H1 (cell line): Measurements from ENCODE around the gene TBC1D4. TPM values are rescaled to one million over a fixed set of nuclear protein-coding genes. Genes with fewer than 3 reads are reported as not detected.

Source experiments
- CTCF ChIA-PET: fragments of 300-600 bp; sonication (Branson Sonifier 250); formaldehyde crosslinking; loops from one replicate; lab custom pipeline; 2021; ENCODE audit not compliant: partially characterized antibody; lab: Charles Lee
- POLR2A ChIA-PET: fragments of 300-600 bp; sonication (Branson Sonifier 250); formaldehyde crosslinking; loops from one replicate; lab custom pipeline; 2021; ENCODE audit warnings: inconsistent platforms; ENCODE audit not compliant: partially characterized antibody; lab: Charles Lee
- DNase-seq, 2 experiments: peaks; one replicate each; pipeline versions ENCODE4 v3.0.0 to v3.0.0-alpha.2; 2010 to 2022; ENCODE audit warnings: low spot score in 2 of 2, low read depth in 1 of 2, mixed read lengths in 1 of 2
- FAIRE-seq: peaks from 2 replicates; lab custom pipeline; 2011; peaks lifted over from hg19 to GRCh38; lab: Jason Lieb, UNC
- H2AFZ ChIP-seq: 2 replicates; pipeline ENCODE4 v1.8.1; 2012; ENCODE audit warnings: low read length, inconsistent platforms
- H2AK5ac ChIP-seq: 2 replicates; pipeline ENCODE4 v1.6.1; 2013; ENCODE audit warnings: low read depth, low read length
- H2BK120ac ChIP-seq: replicated peaks from 2 replicates; pipeline ENCODE3; 2013; ENCODE audit warnings: low read depth, low read length, inconsistent platforms
- H2BK12ac ChIP-seq: 2 replicates; pipeline ENCODE4 v1.6.1; 2013; ENCODE audit warnings: low read depth, low read length
- H2BK15ac ChIP-seq: 2 replicates; pipeline ENCODE4 v1.6.1; 2013; ENCODE audit warnings: low read length
- H2BK20ac ChIP-seq: 2 replicates; pipeline ENCODE4 v1.6.1; 2013; ENCODE audit warnings: low read length
- H2BK5ac ChIP-seq: 2 replicates; pipeline ENCODE4 v1.6.1; 2013; ENCODE audit warnings: low read depth, low read length
- H3K14ac ChIP-seq: 2 replicates; pipeline ENCODE4 v1.6.1; 2013; ENCODE audit warnings: inconsistent platforms; ENCODE audit not compliant: insufficient read length
- H3K18ac ChIP-seq: 2 replicates; pipeline ENCODE4 v1.6.1; 2013; ENCODE audit warnings: low read length; ENCODE audit errors: extremely low read depth
- H3K23ac ChIP-seq: 2 replicates; pipeline ENCODE4 v1.6.1; 2013; ENCODE audit warnings: inconsistent platforms; ENCODE audit not compliant: insufficient read length
- H3K23me2 ChIP-seq: 2 replicates; pipeline ENCODE4 v1.6.1; 2013; ENCODE audit warnings: low read depth, low read length
- H3K27ac ChIP-seq: 2 replicates; pipeline ENCODE4 v1.6.1; 2011; ENCODE audit warnings: low read depth, low read length, inconsistent platforms
- H3K27me3 ChIP-seq, 4 experiments: replicated peaks in 1 of 4; 1 replicate in 1 of 4; 2 replicates in 3 of 4; pipeline versions ENCODE4 v1.6.1 to v1.8.1; 2011 to 2013; ENCODE audit warnings: low read length in 3 of 4, mild to moderate bottlenecking in 3 of 4, inconsistent platforms in 2 of 4, mixed read lengths in 2 of 4, moderate library complexity in 1 of 4; ENCODE audit not compliant: control insufficient read depth in 3 of 4, insufficient read depth in 3 of 4; ENCODE audit errors: extremely low read depth in 1 of 4
- H3K36me3 ChIP-seq, 4 experiments: 2 replicates each; pipeline versions ENCODE4 v1.6.1 to v1.8.1; 2011 to 2013; ENCODE audit warnings: mild to moderate bottlenecking in 4 of 4, low read length in 3 of 4, moderate library complexity in 2 of 4, control low read depth in 1 of 4, inconsistent platforms in 1 of 4; ENCODE audit not compliant: insufficient read depth in 4 of 4, control insufficient read depth in 2 of 4
- H3K4ac ChIP-seq: replicated peaks from 2 replicates; pipeline ENCODE3; 2013; ENCODE audit warnings: low read length, low read depth, mixed read lengths, inconsistent platforms; ENCODE audit not compliant: insufficient read length
- H3K4me1 ChIP-seq, 4 experiments: replicated peaks in 1 of 4; 1 replicate in 1 of 4; 2 replicates in 3 of 4; pipeline versions ENCODE4 v1.6.1 to v1.8.1; 2011 to 2013; ENCODE audit warnings: low read length in 3 of 4, inconsistent platforms in 2 of 4, mixed read lengths in 1 of 4; ENCODE audit not compliant: insufficient read depth in 4 of 4, control insufficient read depth in 3 of 4
- H3K4me2 ChIP-seq, 2 experiments: 2 replicates each; pipeline versions ENCODE4 v1.6.1 to v1.8.1; 2011 to 2013; ENCODE audit warnings: low read depth in 2 of 2, low read length in 2 of 2, control low read depth in 1 of 2, inconsistent platforms in 1 of 2, mild to moderate bottlenecking in 1 of 2; ENCODE audit not compliant: insufficient read depth in 1 of 2
- H3K4me3 ChIP-seq, 4 experiments: fragments of 200-600, 300-600 bp in 1 of 4; sonication (generic), shearing (Covaris generic), sonication (Bioruptor Twin) in 1 of 4; 2 replicates each; pipeline versions ENCODE4 v1.5.1 to v1.8.1; 2011 to 2016; ENCODE audit warnings: low read length in 4 of 4, low read depth in 3 of 4, control low read depth in 2 of 4, inconsistent platforms in 2 of 4, mild to moderate bottlenecking in 2 of 4, mixed read lengths in 1 of 4, moderate library complexity in 1 of 4; ENCODE audit not compliant: insufficient read depth in 2 of 4; ENCODE audit errors: extremely low read depth in 1 of 4
- H3K56ac ChIP-seq: replicated peaks from 2 replicates; pipeline ENCODE3; 2013; ENCODE audit warnings: low read depth, mild to moderate bottlenecking, mixed read lengths, low read length, inconsistent platforms; ENCODE audit not compliant: insufficient read length
- H3K79me1 ChIP-seq: 2 replicates; pipeline ENCODE4 v1.6.1; 2013; ENCODE audit warnings: low read depth, low read length, control low read depth
- H3K79me2 ChIP-seq, 2 experiments: 2 replicates each; pipeline versions ENCODE4 v1.6.1 to v1.8.1; 2012 to 2013; ENCODE audit warnings: low read length in 2 of 2, mild to moderate bottlenecking in 2 of 2, inconsistent platforms in 1 of 2; ENCODE audit not compliant: insufficient read depth in 2 of 2, control insufficient read depth in 1 of 2
- H3K9ac ChIP-seq, 4 experiments: replicated peaks in 1 of 4; 1 replicate in 1 of 4; 2 replicates in 3 of 4; pipeline versions ENCODE4 v1.6.1 to v1.8.1; 2011 to 2013; ENCODE audit warnings: low read depth in 3 of 4, low read length in 3 of 4, control low read depth in 2 of 4, mild to moderate bottlenecking in 2 of 4, moderate library complexity in 2 of 4, inconsistent platforms in 1 of 4; ENCODE audit errors: extremely low read depth in 1 of 4
- H3K9me3 ChIP-seq, 2 experiments: 2 replicates each; pipeline versions ENCODE4 v1.6.1 to v1.8.1; 2012 to 2013; ENCODE audit warnings: mild to moderate bottlenecking in 2 of 2, moderate library complexity in 2 of 2, control low read depth in 1 of 2, inconsistent platforms in 1 of 2, low read depth in 1 of 2, low read length in 1 of 2, mixed read lengths in 1 of 2; ENCODE audit not compliant: insufficient read depth in 2 of 2
- H4K20me1 ChIP-seq, 2 experiments: replicated peaks in 1 of 2; 2 replicates each; pipeline versions ENCODE3 to v1.8.1; 2011 to 2013; ENCODE audit warnings: inconsistent platforms in 2 of 2, low read length in 2 of 2, mild to moderate bottlenecking in 1 of 2; ENCODE audit not compliant: insufficient read depth in 2 of 2, control insufficient read depth in 1 of 2
- H4K5ac ChIP-seq: 2 replicates; pipeline ENCODE4 v1.6.1; 2013; ENCODE audit warnings: low read length, low read depth, mixed read lengths, inconsistent platforms; ENCODE audit not compliant: insufficient read length
- H4K8ac ChIP-seq: 2 replicates; pipeline ENCODE4 v1.8.0; 2013; ENCODE audit warnings: mild to moderate bottlenecking, moderate library complexity, low read length, inconsistent platforms; ENCODE audit not compliant: insufficient read depth; ENCODE audit errors: extremely low read depth
- H4K91ac ChIP-seq: replicated peaks from 2 replicates; pipeline ENCODE3; 2013; ENCODE audit warnings: low read length, mixed read lengths, inconsistent platforms; ENCODE audit not compliant: insufficient read length
- EZH2 ChIP-seq: fragments of 200-600 bp; sonication (generic); IDR thresholded peaks from 2 replicates; pipeline ENCODE4 v1.7.1; 2012; ENCODE audit warnings: low read depth, mild to moderate bottlenecking, moderate library complexity, low read length, inconsistent platforms; ENCODE audit not compliant: severe bottlenecking
- GTF2F1 ChIP-seq: IDR thresholded peaks from 2 replicates; pipeline ENCODE4 v1.6.1; 2012; ENCODE audit warnings: low read depth, low read length, improper control_type of control experiment, borderline replicate concordance
- NRF1 ChIP-seq: IDR thresholded peaks from 2 replicates; pipeline ENCODE4 v1.6.1; 2011; ENCODE audit warnings: mild to moderate bottlenecking, low read depth, low read length, improper control_type of control experiment
- SIN3A ChIP-seq, 2 experiments: IDR thresholded peaks in 1 of 2; conservative IDR thresholded peaks in 1 of 2; 2 replicates each; pipeline ENCODE4 v1.6.1; 2011 to 2012; ENCODE audit warnings: low read length in 2 of 2, improper control_type of control experiment in 1 of 2, low read depth in 1 of 2, mild to moderate bottlenecking in 1 of 2
- SIRT6 ChIP-seq: IDR thresholded peaks from one replicate; pipeline ENCODE4 v1.7.1; 2012; ENCODE audit warnings: low read length, inconsistent platforms
- SUZ12 ChIP-seq: fragments of 200-600 bp; sonication (generic); IDR thresholded peaks from 2 replicates; pipeline ENCODE4 v1.6.1; 2012; ENCODE audit warnings: mild to moderate bottlenecking, inconsistent platforms, low read length, moderate library complexity, mixed read lengths
- TAF1 ChIP-seq: IDR thresholded peaks from 2 replicates; pipeline ENCODE4 v1.6.1; 2011; ENCODE audit warnings: mild to moderate bottlenecking, low read depth, low read length
- WGBS, 2 experiments: shearing (Covaris generic) in 1 of 2; methylation state at CpG; one replicate each; pipeline versions ENCODE4 v1.1.6 to v1.1.7; 2013 to 2015; ENCODE audit warnings: low lambda C conversion rate in 2 of 2, mixed read lengths in 2 of 2, inconsistent platforms in 1 of 2, low coverage in 1 of 2, missing lambda C conversion rate in 1 of 2; ENCODE audit not compliant: insufficient replicate concordance in 2 of 2, insufficient coverage in 1 of 2, insufficient read length in 1 of 2; ENCODE audit errors: extremely low coverage in 1 of 2, missing lambda C conversion rate in 1 of 2; 5-methylcytosine and 5-hydroxymethylcytosine counted together
- polyA plus RNA-seq, 7 experiments: library from polyadenylated mRNA; depleted of rRNA in 3 of 7; stranded (reverse) in 5 of 7; unstranded in 2 of 7; fragments of >200 nt in 5 of 7; fragments of 200-250 nt in 2 of 7; gene quantifications; 1 replicate in 5 of 7; 2 replicates in 1 of 7; 4 replicates in 1 of 7; pipeline versions ENCODE4 v1.2.1 to v1.2.3, GENCODE V29; 2011 to 2013; ENCODE audit warnings: missing spikeins in 2 of 7, mixed read lengths in 2 of 7
- total RNA-seq: library from RNA; stranded (reverse); fragmentation: NEBNext Ultra II Directional; extraction: Animal tissue kit (Norgen Biotek cat#: 25700); gene quantifications from 2 replicates; pipeline ENCODE4 v1.2.1, GENCODE V29; 2021
- TF ChIP-seq, protein P1 (sequence below): IDR thresholded peaks from 2 replicates; pipeline ENCODE4 v1.6.1; 2012; ENCODE audit warnings: inconsistent platforms
- TF ChIP-seq, protein P2 (sequence below): IDR thresholded peaks from 2 replicates; pipeline ENCODE4 v1.6.1; 2011; ENCODE audit warnings: low read depth, mild to moderate bottlenecking, low read length; ENCODE audit not compliant: insufficient read depth
- TF ChIP-seq, protein P3 (sequence below): IDR thresholded peaks from 2 replicates; pipeline ENCODE4 v1.6.1; 2012; ENCODE audit warnings: low read length, inconsistent platforms

TBC1D4 gene
- total and polyA plus RNA-seq, 2 of the 8 experiments (the other 6 are each of a cell fraction or from before 2014, with no cell fraction given): 16.7 to 39.0 TPM

DNA sequence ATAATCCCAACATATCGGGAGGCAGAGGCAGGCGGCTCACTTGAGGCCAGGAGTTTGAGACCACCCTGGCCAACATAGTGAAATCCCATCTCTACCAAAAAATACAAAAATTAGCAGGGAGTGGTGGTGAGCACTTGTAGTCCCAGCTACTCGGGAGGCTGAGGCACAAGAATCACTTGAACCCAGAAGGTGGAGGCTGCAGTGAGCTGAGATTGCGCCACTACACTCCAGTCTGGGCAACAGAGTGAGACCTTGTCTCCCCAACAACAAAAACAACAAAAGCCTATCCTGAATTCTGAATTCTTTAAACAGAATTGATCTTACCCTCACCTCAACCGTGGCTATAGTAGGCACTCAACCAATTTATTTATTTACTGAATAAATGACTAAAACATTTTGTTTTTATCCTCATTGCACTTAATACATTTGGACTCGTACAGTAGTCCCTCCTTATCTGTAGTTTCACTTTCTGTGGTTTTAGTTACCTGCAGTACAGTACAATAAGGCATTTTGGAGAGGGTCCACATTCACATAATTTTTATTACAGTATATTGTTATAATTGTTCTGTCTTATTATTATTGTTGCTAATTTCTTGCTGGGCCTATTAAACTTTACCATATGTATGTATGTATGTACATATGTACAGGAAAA, 98.8 kb downstream of the TBC1D4 start:
- Histone ChIP-seq H2BK5ac (no peak overlapping the region), H3K9ac (no peak overlapping the region), H3K79me2 (no peaks in the 10 kb centered on the region), H3K9me3 (no peaks in the 10 kb centered on the region), H3K27ac (no peak overlapping the region), H2AFZ (no peak overlapping the region), H4K91ac (no peak overlapping the region), H2BK12ac (no peak overlapping the region), H3K4me2 (no peak overlapping the region), H3K27me3 (no peaks in the 10 kb centered on the region), H2AK5ac (no peak overlapping the region), H3K36me3 (no peaks in the 10 kb centered on the region), H3K23ac (no peak overlapping the region), H3K14ac (no peak overlapping the region), H4K5ac (no peak overlapping the region), H2BK15ac (no peak overlapping the region), H3K23me2 (no peaks in the 10 kb centered on the region), H3K4me1 (no peaks in the 10 kb centered on the region), H2BK20ac (no peak overlapping the region), H3K79me1 (no peaks in the 10 kb centered on the region; the same call in 1 of the 2 replicates), H3K56ac (no peak overlapping the region), H4K20me1 (peaks cover 0 to 1% of the 10 kb centered on the region in 2 experiments), H3K4ac (no peak overlapping the region), H4K8ac (no peak overlapping the region), H2BK120ac (no peak overlapping the region), H3K18ac (no peak overlapping the region), H3K4me3 (no peak overlapping the region)
- ChIA-PET POLR2A (no interaction called here), CTCF (interaction anchor here (2.0 kb wide), 1 partner anchor 99 kb away, joined by 7 read pairs; the partner anchor contains the start of gene TBC1D4)
- no peak for FAIRE-seq
- TF ChIP-seq, protein P1, sequence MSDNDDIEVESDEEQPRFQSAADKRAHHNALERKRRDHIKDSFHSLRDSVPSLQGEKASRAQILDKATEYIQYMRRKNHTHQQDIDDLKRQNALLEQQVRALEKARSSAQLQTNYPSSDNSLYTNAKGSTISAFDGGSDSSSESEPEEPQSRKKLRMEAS: no peak
- TF ChIP-seq SIRT6: no peak
- TF ChIP-seq, protein P2, sequence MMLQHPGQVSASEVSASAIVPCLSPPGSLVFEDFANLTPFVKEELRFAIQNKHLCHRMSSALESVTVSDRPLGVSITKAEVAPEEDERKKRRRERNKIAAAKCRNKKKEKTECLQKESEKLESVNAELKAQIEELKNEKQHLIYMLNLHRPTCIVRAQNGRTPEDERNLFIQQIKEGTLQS: no peak
- no peak for TF ChIP-seq EZH2
- no peak for TF ChIP-seq SUZ12
- TF ChIP-seq GTF2F1: no peak
- TF ChIP-seq NRF1: no peak
- TF ChIP-seq TAF1: no peak
- TF ChIP-seq, protein P3, sequence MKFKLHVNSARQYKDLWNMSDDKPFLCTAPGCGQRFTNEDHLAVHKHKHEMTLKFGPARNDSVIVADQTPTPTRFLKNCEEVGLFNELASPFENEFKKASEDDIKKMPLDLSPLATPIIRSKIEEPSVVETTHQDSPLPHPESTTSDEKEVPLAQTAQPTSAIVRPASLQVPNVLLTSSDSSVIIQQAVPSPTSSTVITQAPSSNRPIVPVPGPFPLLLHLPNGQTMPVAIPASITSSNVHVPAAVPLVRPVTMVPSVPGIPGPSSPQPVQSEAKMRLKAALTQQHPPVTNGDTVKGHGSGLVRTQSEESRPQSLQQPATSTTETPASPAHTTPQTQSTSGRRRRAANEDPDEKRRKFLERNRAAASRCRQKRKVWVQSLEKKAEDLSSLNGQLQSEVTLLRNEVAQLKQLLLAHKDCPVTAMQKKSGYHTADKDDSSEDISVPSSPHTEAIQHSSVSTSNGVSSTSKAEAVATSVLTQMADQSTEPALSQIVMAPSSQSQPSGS: no peak
- no peak for TF ChIP-seq SIN3A (conservative IDR thresholded peaks at IDR 0.05 in 1 of 2, IDR thresholded peaks at IDR 0.05 in 1 of 2; ENCODE audit: low read depth in 1 of 2, low read length in 2 of 2)
- no peak for DNase-seq
- WGBS, 2 experiments: 95% methylated on average over 6 of the region's 6 CpGs; no CpG with 5 or more reads in 1 of the 2 experiments
